ENCODE data around the gene COBL.

COBL gene

DNA sequence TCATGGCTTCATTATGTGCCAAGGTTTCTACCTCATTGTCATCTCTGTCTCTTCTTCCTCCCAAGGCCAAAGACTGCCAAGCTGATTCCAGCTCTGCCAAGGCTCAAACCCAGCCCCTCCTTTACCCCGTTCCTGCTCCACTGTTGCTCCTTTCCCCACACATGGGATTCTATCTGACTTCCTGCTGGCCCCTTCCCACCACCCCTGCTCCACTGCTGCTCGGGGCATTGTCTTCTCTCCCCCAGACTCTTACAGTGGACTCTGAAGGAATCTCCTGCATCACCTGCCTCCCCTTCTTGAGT, 86.3 kb downstream of the COBL start:
- no peak for DNase-seq (ENCODE audit: extremely low spot score)
- CTCF ChIA-PET, result interaction anchor here (0.6 to 2.0 kb wide), 4 partner anchors 53 to 139 kb away, joined by 3 to 6 read pairs (median 4); no protein-coding TSS in a partner anchor
- POLR2A ChIA-PET, result no interaction called here
- TF ChIP-seq CTBP1 (IDR thresholded peaks at IDR 0.05; ENCODE audit: borderline replicate concordance) (no peak), ELF4 (IDR thresholded peaks at IDR 0.05) (no peak), NFRKB (IDR thresholded peaks at IDR 0.05) (no peak), L3MBTL2 (conservative IDR thresholded peaks at IDR 0.05) (no peak), FOXA1 (IDR thresholded peaks at IDR 0.05) (no peak), ARNT (IDR thresholded peaks at IDR 0.05) (no peak), ZNF384 (IDR thresholded peaks at IDR 0.05) (no peak), HDGF (IDR thresholded peaks at IDR 0.05; ENCODE audit: borderline replicate concordance) (no peak), LEF1 (IDR thresholded peaks at IDR 0.05; ENCODE audit: borderline replicate concordance) (no peak), BHLHE40 (IDR thresholded peaks at IDR 0.05; ENCODE audit: borderline replicate concordance) (no peak), PKNOX1 (IDR thresholded peaks at IDR 0.05) (no peak), TARDBP (IDR thresholded peaks at IDR 0.05) (no peak), FOXM1 (IDR thresholded peaks at IDR 0.05; ENCODE audit: borderline replicate concordance) (no peak), FOXK2 (IDR thresholded peaks at IDR 0.05) (no peak), SP1 (IDR thresholded peaks at IDR 0.05) (no peak), SUZ12 (IDR thresholded peaks at IDR 0.05) (no peak)

DNA sequence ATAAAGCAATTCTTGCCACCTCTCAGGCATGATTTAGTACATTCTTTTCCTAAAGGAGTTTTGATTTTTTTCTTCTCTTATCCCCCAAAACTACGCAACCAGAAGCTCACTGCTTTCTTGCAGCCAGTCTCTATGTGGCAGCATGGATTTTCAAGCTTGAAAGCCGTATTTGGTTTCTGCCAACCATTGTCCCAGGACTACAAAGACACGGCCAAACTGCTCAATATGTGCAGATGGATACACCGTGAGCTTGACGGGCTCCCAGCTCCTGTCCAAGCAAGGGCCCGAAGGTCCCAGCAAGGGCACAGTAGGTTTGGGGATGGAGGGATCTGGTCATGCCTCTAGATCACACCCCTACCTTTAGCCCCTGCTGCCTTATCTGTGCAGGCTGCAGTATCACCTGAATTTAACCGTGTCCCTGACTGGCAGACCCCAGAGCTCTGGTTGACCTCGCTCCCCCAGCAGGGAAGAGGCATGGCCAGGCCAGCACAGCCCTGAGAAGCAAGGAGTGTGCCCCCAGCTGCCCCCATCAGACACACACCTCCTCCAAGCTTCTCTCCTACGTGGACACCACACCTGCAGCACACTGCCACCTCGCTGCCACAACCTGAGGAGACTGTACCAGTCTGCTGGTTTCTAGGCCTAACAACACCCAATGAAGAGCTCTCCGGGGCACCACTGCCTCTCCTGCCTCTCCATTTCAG, 86.8 kb downstream of the COBL start:
- CTCF ChIA-PET, result interaction anchor here (0.6 to 2.0 kb wide), 5 partner anchors 53 to 798 kb away, joined by 3 to 6 read pairs (median 3); no protein-coding TSS in a partner anchor
- POLR2A ChIA-PET, result no interaction called here
- no peak for DNase-seq (ENCODE audit: extremely low spot score)
- TF ChIP-seq L3MBTL2 (conservative IDR thresholded peaks at IDR 0.05), result no peak
- no peak for TF ChIP-seq SP1 (IDR thresholded peaks at IDR 0.05)
- TF ChIP-seq NFRKB (IDR thresholded peaks at IDR 0.05), result no peak
- no peak for TF ChIP-seq PKNOX1 (IDR thresholded peaks at IDR 0.05)
- TF ChIP-seq TARDBP (IDR thresholded peaks at IDR 0.05), result no peak
- TF ChIP-seq FOXM1 (IDR thresholded peaks at IDR 0.05; ENCODE audit: borderline replicate concordance), result no peak
- TF ChIP-seq SUZ12 (IDR thresholded peaks at IDR 0.05), result no peak
- no peak for TF ChIP-seq LEF1 (IDR thresholded peaks at IDR 0.05; ENCODE audit: borderline replicate concordance)
- TF ChIP-seq FOXA1 (IDR thresholded peaks at IDR 0.05), result no peak
- no peak for TF ChIP-seq CTBP1 (IDR thresholded peaks at IDR 0.05; ENCODE audit: borderline replicate concordance)
- no peak for TF ChIP-seq ZNF384 (IDR thresholded peaks at IDR 0.05)
- TF ChIP-seq BHLHE40 (IDR thresholded peaks at IDR 0.05; ENCODE audit: borderline replicate concordance), result no peak
- TF ChIP-seq ARNT (IDR thresholded peaks at IDR 0.05), result no peak
- TF ChIP-seq HDGF (IDR thresholded peaks at IDR 0.05; ENCODE audit: borderline replicate concordance), result no peak
- TF ChIP-seq FOXK2 (IDR thresholded peaks at IDR 0.05), result no peak

GRCh38 chr7:51229106-51229537, 87.5 kb downstream of the COBL start:
- DNase-seq (ENCODE audit: extremely low spot score), result no peak

DNA sequence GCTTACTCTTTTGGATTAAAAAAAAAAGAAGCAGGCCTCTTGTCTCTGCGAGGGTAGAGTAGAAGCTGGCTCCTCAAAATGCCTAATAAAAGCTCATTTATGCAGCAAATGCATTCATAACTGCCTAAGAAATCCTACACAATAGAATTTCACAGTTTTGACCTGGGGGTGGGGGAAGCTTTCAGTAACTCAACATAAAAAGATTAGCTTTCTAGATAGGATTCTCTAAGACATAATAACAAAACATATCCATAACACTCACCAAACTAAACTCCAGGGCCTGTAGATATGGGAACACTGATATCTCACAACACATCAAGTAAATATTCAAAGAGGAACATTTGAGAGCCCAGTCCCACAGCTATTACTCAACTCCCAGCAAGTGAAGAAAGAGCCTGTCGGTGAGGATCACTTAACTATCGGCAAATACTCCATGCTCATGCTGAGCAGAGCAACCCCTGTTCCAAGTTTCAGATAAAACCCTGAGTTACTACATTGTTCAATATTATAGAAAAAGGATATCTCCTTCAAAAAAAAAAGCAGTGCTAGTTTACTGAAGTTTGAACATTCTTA, 88.1 kb downstream of the COBL start:
- ChIA-PET POLR2A (no interaction called here), CTCF (interaction anchor here (0.7 to 2.0 kb wide), 5 partner anchors 12 to 878 kb away, joined by 3 to 9 read pairs (median 5); no protein-coding TSS in a partner anchor)
- DNase-seq (ENCODE audit: extremely low spot score), result no peak
- TF ChIP-seq ELF4 (IDR thresholded peaks at IDR 0.05), result no peak
- TF ChIP-seq ARNT (IDR thresholded peaks at IDR 0.05), result no peak
- no peak for TF ChIP-seq FOXM1 (IDR thresholded peaks at IDR 0.05; ENCODE audit: borderline replicate concordance)
- no peak for TF ChIP-seq LEF1 (IDR thresholded peaks at IDR 0.05; ENCODE audit: borderline replicate concordance)
- TF ChIP-seq FOXK2 (IDR thresholded peaks at IDR 0.05), result no peak
- TF ChIP-seq FOXA1 (IDR thresholded peaks at IDR 0.05), result no peak
- no peak for TF ChIP-seq L3MBTL2 (conservative IDR thresholded peaks at IDR 0.05)
- no peak for TF ChIP-seq TARDBP (IDR thresholded peaks at IDR 0.05)
- no peak for TF ChIP-seq PKNOX1 (IDR thresholded peaks at IDR 0.05)
- TF ChIP-seq CTBP1 (IDR thresholded peaks at IDR 0.05; ENCODE audit: borderline replicate concordance), result no peak
- TF ChIP-seq SUZ12 (IDR thresholded peaks at IDR 0.05), result no peak
- no peak for TF ChIP-seq ZNF384 (IDR thresholded peaks at IDR 0.05)
- no peak for TF ChIP-seq BHLHE40 (IDR thresholded peaks at IDR 0.05; ENCODE audit: borderline replicate concordance)
- no peak for TF ChIP-seq HDGF (IDR thresholded peaks at IDR 0.05; ENCODE audit: borderline replicate concordance)
- TF ChIP-seq NFRKB (IDR thresholded peaks at IDR 0.05), result no peak

More at GRCh38 chr7:51229106-51229537, 87.5 kb downstream of the COBL start:
- ChIA-PET POLR2A (no interaction called here), CTCF (interaction anchor here (0.6 to 2.0 kb wide), 5 partner anchors 12 to 799 kb away, joined by 3 to 9 read pairs (median 4); no protein-coding TSS in a partner anchor)
- TF ChIP-seq PKNOX1 (IDR thresholded peaks at IDR 0.05) (no peak), FOXA1 (IDR thresholded peaks at IDR 0.05) (no peak)

GRCh38 chr7:51227861-51228260, 88.7 kb downstream of the COBL start:
- CTCF ChIA-PET, result interaction anchor here (1.3 kb wide), 1 partner anchor 140 kb away, joined by 4 read pairs; no protein-coding TSS in a partner anchor
- DNase-seq (ENCODE audit: extremely low spot score), result no peak
- TF ChIP-seq NFRKB (IDR thresholded peaks at IDR 0.05) (no peak), FOXA1 (IDR thresholded peaks at IDR 0.05) (no peak), CTBP1 (IDR thresholded peaks at IDR 0.05; ENCODE audit: borderline replicate concordance) (no peak), FOXK2 (IDR thresholded peaks at IDR 0.05) (no peak), TARDBP (IDR thresholded peaks at IDR 0.05) (no peak), SUZ12 (IDR thresholded peaks at IDR 0.05) (no peak), ELF4 (IDR thresholded peaks at IDR 0.05) (no peak)
- POLR2A ChIA-PET, result interaction anchor here (0.6 kb wide), 1 partner anchor 9 kb away, joined by 3 read pairs; no protein-coding TSS in a partner anchor
